ENCODE results near the gene VAV3. TPM values are rescaled to one million over a fixed set of nuclear protein-coding genes. Genes with fewer than 3 reads are reported as not detected.
A peak's percentile ranks its signal among the peaks of the same experiment; 100 is the strongest.

The VAV3 gene
- total RNA-seq, 1 experiment from 2014 or later = 38.2 TPM

- intact Hi-C loops (cut with micrococcal nuclease; ENCODE audit: unreplicated experiment) = no loop called here
- Mint-ChIP-seq H3K9me3 (ENCODE audit: low read depth, unreplicated experiment) (no peaks in the 10 kb centered on the region), H3K4me1 (ENCODE audit: low read depth, unreplicated experiment) (no peaks in the 10 kb centered on the region), H3K36me3 (ENCODE audit: insufficient read depth, unreplicated experiment) (no peaks in the 10 kb centered on the region), H3K27me3 (ENCODE audit: unreplicated experiment) (peaks cover 13% of the 10 kb centered on the region), H3K4me3 (ENCODE audit: low read depth, unreplicated experiment) (no peak overlapping the region), H3K27ac (ENCODE audit: unreplicated experiment) (no peak overlapping the region)
- no peak for DNase-seq
- CTCF ChIA-PET = no interaction called here
- no peak for TF ChIP-seq CTCF (IDR thresholded peaks at IDR 0.05; ENCODE audit: unreplicated experiment)
- BruUV-seq (replicated peaks) = no TSS peak
Observed at GRCh38 chr1:108000184-108000583, 35.2 kb upstream of the VAV3 start.

- H3K27ac Mint-ChIP-seq (ENCODE audit: unreplicated experiment) = no peak overlapping the region
- no peak for TF ChIP-seq CTCF (IDR thresholded peaks at IDR 0.05; ENCODE audit: unreplicated experiment)
- CTCF ChIA-PET = no interaction called here
- no peaks in the 10 kb centered on the region for H3K9me3 Mint-ChIP-seq (ENCODE audit: low read depth, unreplicated experiment)
- no peak for DNase-seq
- intact Hi-C loops (cut with micrococcal nuclease; ENCODE audit: unreplicated experiment) = no loop called here
- no peaks in the 10 kb centered on the region for H3K36me3 Mint-ChIP-seq (ENCODE audit: insufficient read depth, unreplicated experiment)
- H3K4me1 Mint-ChIP-seq (ENCODE audit: low read depth, unreplicated experiment) = peaks cover 8% of the 10 kb centered on the region
- BruUV-seq (replicated peaks) = no TSS peak
- H3K4me3 Mint-ChIP-seq (ENCODE audit: low read depth, unreplicated experiment) = no peak overlapping the region
- peaks cover 13% of the 10 kb centered on the region for H3K27me3 Mint-ChIP-seq (ENCODE audit: unreplicated experiment)
Observed at GRCh38 chr1:107997866-107998265, 32.9 kb upstream of the VAV3 start.

- Mint-ChIP-seq H3K4me1 (ENCODE audit: low read depth, unreplicated experiment) (peaks cover 8% of the 10 kb centered on the region), H3K9me3 (ENCODE audit: low read depth, unreplicated experiment) (no peaks in the 10 kb centered on the region), H3K4me3 (ENCODE audit: low read depth, unreplicated experiment) (no peak overlapping the region), H3K36me3 (ENCODE audit: insufficient read depth, unreplicated experiment) (no peaks in the 10 kb centered on the region), H3K27me3 (ENCODE audit: unreplicated experiment) (peaks cover 32% of the 10 kb centered on the region), H3K27ac (ENCODE audit: unreplicated experiment) (no peak overlapping the region)
- TF ChIP-seq CTCF (IDR thresholded peaks at IDR 0.05; ENCODE audit: unreplicated experiment) = no peak
- intact Hi-C loops (cut with micrococcal nuclease; ENCODE audit: unreplicated experiment) = no loop called here
- no TSS peak for BruUV-seq (replicated peaks)
- CTCF ChIA-PET = interaction anchor here (1.2 kb wide), 1 partner anchor 28 kb away, joined by 3 read pairs; no protein-coding TSS in a partner anchor
- DNase-seq = peak; percentile 4
Observed at GRCh38 chr1:107993920-107994319, 28.9 kb upstream of the VAV3 start.

- no peak for DNase-seq
- intact Hi-C loops (cut with micrococcal nuclease; ENCODE audit: unreplicated experiment) = no loop called here
- Mint-ChIP-seq H3K27me3 (ENCODE audit: unreplicated experiment) (peaks cover 37% of the 10 kb centered on the region), H3K4me3 (ENCODE audit: low read depth, unreplicated experiment) (no peak overlapping the region), H3K9me3 (ENCODE audit: low read depth, unreplicated experiment) (no peaks in the 10 kb centered on the region), H3K27ac (ENCODE audit: unreplicated experiment) (no peak overlapping the region), H3K36me3 (ENCODE audit: insufficient read depth, unreplicated experiment) (no peaks in the 10 kb centered on the region), H3K4me1 (ENCODE audit: low read depth, unreplicated experiment) (peaks cover 8% of the 10 kb centered on the region)
- CTCF ChIA-PET = interaction anchor here (0.6 kb wide), 1 partner anchor 501 kb away, joined by 3 read pairs; no protein-coding TSS in a partner anchor
- no peak for TF ChIP-seq CTCF (IDR thresholded peaks at IDR 0.05; ENCODE audit: unreplicated experiment)
- BruUV-seq (replicated peaks) = no TSS peak
Observed at GRCh38 chr1:107992347-107992746, 27.4 kb upstream of the VAV3 start.

Measured in Calu3 (cell line).